GM19467 (cell line): ENCODE data around the gene ITGB6.
"Not testable (repeated sequence)": the region's sequence is repeated elsewhere in the genome, so short reads cannot be mapped to it uniquely, and the experiment has no call there.

Experiments used
- ATAC-seq: cut with Tn5 transposase; IDR thresholded peaks from one replicate; pipeline ENCODE4 v1.9.1; 2021; ENCODE audit warnings: mild to moderate bottlenecking, moderate library complexity; ENCODE audit not compliant: unreplicated experiment

ITGB6 gene

GRCh38 chr2:160142472-160142871, 57.6 kb downstream of the ITGB6 start:
- ATAC-seq: no peak

GRCh38 chr2:160141912-160142311, 58.2 kb downstream of the ITGB6 start:
- ATAC-seq: no peak

GRCh38 chr2:160141419-160141818, 58.7 kb downstream of the ITGB6 start:
- no peak for ATAC-seq

GRCh38 chr2:160140471-160140870, 59.6 kb downstream of the ITGB6 start:
- ATAC-seq: no peak

GRCh38 chr2:160139991-160140390, 60.1 kb downstream of the ITGB6 start:
- ATAC-seq: no peak

- no peak for ATAC-seq
Observed at GRCh38 chr2:160139350-160139749, 60.7 kb downstream of the ITGB6 start.

GRCh38 chr2:160138406-160138805, 61.7 kb downstream of the ITGB6 start:
- no peak for ATAC-seq

- ATAC-seq: no peak
Observed at GRCh38 chr2:160137464-160137863, 62.6 kb downstream of the ITGB6 start.

GRCh38 chr2:160132761-160133160, 67.3 kb downstream of the ITGB6 start:
- no peak for ATAC-seq

- no peak for ATAC-seq
Observed at GRCh38 chr2:160126756-160127155, 73.3 kb downstream of the ITGB6 start.

- no peak for ATAC-seq
Observed at GRCh38 chr2:160126315-160126714, 73.8 kb downstream of the ITGB6 start.

GRCh38 chr2:160125828-160126227, 74.2 kb downstream of the ITGB6 start:
- ATAC-seq: no peak

- no peak for ATAC-seq
Observed at GRCh38 chr2:160125366-160125765, 74.7 kb downstream of the ITGB6 start.

- ATAC-seq: no peak
Observed at GRCh38 chr2:160124571-160124970, 75.5 kb downstream of the ITGB6 start.

- not testable (repeated sequence) for ATAC-seq
Observed at GRCh38 chr2:160114721-160115120, 85.4 kb downstream of the ITGB6 start.

- ATAC-seq: no peak
Observed at GRCh38 chr2:160114020-160114419, 86.1 kb downstream of the ITGB6 start.

GRCh38 chr2:160111951-160112798, 87.9 kb downstream of the ITGB6 start:
- ATAC-seq: peak; percentile 64

GRCh38 chr2:160110674-160111239, 89.3 kb downstream of the ITGB6 start:
- ATAC-seq: no peak

GRCh38 chr2:160109939-160110673, 90.0 kb downstream of the ITGB6 start:
- ATAC-seq: peak; percentile 78

- ATAC-seq: no peak
Observed at GRCh38 chr2:160109243-160109642, 90.8 kb downstream of the ITGB6 start.

- ATAC-seq: no peak
Observed at GRCh38 chr2:160108646-160109045, 91.4 kb downstream of the ITGB6 start.

GRCh38 chr2:160105366-160105765, 94.7 kb downstream of the ITGB6 start:
- ATAC-seq: no peak
